GM19193 (cell line): Measurements from ENCODE around the gene GCLM.

Experiments used
- POLR2A ChIP-seq: IDR thresholded peaks from 4 replicates; pipeline ENCODE4 v1.6.1; 2011; ENCODE audit not compliant: insufficient read depth, insufficient read length; ENCODE audit errors: extremely low read depth

GCLM gene

DNA sequence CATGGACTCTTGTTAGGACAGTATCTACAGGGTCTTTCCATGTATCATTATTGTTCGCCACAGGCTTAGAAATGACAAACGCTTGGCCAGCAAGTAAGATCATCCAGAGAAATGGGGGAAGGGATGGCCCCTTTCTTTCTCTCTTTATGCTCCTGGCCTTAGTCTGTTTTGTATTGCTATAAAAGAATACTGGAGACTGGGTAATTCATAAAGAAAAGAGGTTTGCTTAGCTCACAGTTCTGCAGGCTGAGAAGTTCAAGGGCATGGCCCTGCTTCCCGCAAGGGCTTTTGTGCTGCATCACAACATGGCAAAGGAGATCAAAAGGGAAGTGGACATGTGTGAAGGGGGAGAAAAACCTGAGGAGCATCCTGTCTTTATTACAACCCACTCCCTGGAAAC, 71.3 kb downstream of the GCLM start:
- TF ChIP-seq POLR2A = no peak
